ENCODE measurements around the gene GPR50.

The GPR50 gene

DNA sequence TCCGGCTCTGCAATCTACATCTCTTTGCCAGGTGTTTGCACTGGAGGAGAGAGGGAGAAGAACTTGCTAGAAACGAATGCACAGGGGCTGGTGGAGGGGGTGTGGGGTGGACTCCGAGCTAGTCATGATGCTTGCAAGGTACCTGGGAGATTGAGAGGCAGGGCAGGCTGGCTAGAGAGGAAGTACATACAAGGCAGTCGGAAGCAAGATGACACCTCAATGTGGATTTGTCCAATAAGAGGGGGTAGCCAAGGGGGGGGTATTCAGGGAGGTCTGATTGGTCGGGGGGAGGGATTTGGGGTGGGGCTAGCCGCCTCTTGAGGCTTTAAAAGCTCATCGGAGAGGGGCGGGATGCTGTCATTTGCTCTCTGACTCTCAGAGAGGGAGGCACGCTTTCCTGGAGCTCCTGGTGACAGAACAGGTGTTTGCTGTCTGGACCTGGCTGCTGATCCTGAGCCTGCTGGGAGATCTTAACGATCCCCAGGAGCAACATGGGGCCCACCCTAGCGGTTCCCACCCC is at the start of gene GPR50:
Gene GPR50, plus strand, starts transcription at position 354 of the 520 bp plus-strand sequence. Its CDS starts 138 bp downstream, at position 492.
- Mint-ChIP-seq H3K4me1 (peaks cover 4% of the 10 kb centered on the region), H3K27me3 (peaks cover 22% of the 10 kb centered on the region), H3K27ac (no peak within 1 kb of the TSS), H3K4me3 (peak within 1 kb of the TSS; percentile 29), H3K36me3 (no peaks in the 10 kb centered on the region), H3K9me3 (no peaks in the 10 kb centered on the region)
- no peak for ATAC-seq (ENCODE audit: low read depth)
- no peak for DNase-seq (ENCODE audit: low spot score in 2 of 2)

DNA sequence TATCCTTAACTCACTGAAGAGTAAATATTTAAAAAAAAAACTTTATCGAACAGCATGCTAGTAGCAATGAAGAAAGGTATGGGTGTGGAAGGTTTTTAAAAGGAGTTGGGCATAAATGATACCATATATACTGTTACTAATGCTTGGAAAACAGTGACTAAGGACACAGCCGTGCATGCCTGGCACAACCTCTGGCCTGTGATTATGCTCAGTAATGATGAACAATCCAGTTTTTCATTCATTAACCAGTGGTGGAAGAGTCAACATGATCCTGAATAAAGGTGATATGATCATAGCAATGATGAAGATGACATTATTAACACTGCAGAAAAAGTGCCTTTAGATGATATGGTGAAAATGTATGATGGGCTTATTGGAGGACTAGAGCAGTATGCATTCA is 43.9 kb upstream of the GPR50 start:
- Mint-ChIP-seq H3K4me1 (no peaks in the 10 kb centered on the region), H3K27me3 (no peaks in the 10 kb centered on the region), H3K36me3 (no peaks in the 10 kb centered on the region), H3K4me3 (no peak overlapping the region), H3K27ac (no peak overlapping the region), H3K9me3 (no peaks in the 10 kb centered on the region)
- ATAC-seq (ENCODE audit: low read depth) (no peak), DNase-seq (ENCODE audit: low spot score in 2 of 2) (no peak)

DNA sequence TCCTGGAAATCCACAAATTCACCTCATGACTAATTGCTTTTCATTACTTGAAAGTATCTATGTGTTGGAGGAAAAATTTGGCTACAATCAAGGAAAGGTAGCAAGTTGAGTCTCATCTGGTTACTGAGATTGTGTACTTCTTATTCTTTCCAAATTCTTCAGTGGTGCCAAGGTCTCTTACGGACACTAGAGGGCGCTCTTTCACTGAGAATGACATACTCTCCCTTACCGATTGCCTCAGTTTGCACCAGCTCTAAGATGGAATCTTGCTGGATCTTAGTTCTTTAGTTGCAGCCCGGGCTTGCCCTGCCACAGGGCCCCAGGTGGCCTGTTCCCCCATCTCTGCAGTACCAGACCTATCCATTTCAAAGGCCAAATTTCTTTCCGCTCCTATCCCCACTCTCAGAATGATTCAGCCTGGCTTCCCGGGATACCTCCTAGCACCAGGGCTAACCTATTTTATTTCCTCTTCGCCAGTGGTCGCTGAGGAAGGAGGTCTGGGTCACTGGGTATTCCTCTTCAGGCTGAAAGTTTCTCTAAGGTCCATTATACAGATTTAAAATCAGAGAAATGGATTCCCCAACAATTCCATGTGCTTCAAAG is 24.6 kb upstream of the GPR50 start:
- H3K4me1 Mint-ChIP-seq, result no peaks in the 10 kb centered on the region
- DNase-seq (ENCODE audit: low spot score in 2 of 2) (peak; percentile 10 to 16), ATAC-seq (ENCODE audit: low read depth) (no peak)
- no peaks in the 10 kb centered on the region for H3K9me3 Mint-ChIP-seq
- H3K36me3 Mint-ChIP-seq, result no peaks in the 10 kb centered on the region
- H3K4me3 Mint-ChIP-seq, result no peak overlapping the region
- H3K27ac Mint-ChIP-seq, result no peak overlapping the region
- H3K27me3 Mint-ChIP-seq, result peaks cover 4% of the 10 kb centered on the region

DNA sequence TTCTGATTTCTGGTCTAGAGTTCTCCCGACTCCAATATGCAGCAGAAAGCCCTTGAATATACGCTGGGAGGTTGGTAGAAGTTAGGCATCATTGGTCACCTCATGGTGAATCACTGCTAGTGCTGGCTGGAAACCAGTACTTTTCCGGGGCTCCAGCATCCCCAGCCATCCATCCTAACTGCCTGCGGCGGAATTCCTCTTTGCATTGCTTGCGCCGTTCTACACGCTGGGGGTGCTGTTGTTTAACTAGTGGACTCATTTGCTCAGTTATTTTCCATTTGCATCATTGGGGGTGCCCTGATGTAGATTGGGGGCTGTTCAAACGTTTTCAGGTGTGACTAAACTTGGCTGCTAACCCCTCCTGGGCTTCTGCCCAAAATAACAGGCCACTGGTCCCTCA is 23.3 kb upstream of the GPR50 start:
- H3K27me3 Mint-ChIP-seq, result peaks cover 4% of the 10 kb centered on the region
- DNase-seq (ENCODE audit: low spot score in 2 of 2) (no peak), ATAC-seq (ENCODE audit: low read depth) (no peak)
- no peak overlapping the region for H3K4me3 Mint-ChIP-seq
- no peaks in the 10 kb centered on the region for H3K4me1 Mint-ChIP-seq
- no peaks in the 10 kb centered on the region for H3K9me3 Mint-ChIP-seq
- no peaks in the 10 kb centered on the region for H3K36me3 Mint-ChIP-seq
- H3K27ac Mint-ChIP-seq, result no peak overlapping the region

DNA sequence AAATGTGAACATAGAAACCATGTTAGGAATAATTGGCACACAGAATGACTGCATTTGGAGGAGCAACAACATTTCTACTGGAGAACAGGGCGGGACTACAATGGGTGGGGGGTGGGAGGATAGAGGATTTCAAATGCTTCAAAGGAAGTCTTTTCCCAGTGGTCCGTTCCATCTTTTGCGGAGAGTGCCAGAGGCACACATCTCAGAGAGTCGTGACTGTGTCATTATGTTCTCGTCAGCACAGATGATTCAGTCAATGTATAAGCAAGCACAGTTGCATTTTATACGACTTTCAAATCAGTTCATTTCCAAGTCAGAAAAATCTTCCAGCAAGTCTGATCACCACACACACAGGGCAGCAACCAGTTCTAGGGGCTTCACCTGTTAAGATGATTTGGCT is 22.7 kb upstream of the GPR50 start:
- Mint-ChIP-seq H3K4me1 (no peaks in the 10 kb centered on the region), H3K9me3 (no peaks in the 10 kb centered on the region), H3K27me3 (peaks cover 4% of the 10 kb centered on the region), H3K27ac (no peak overlapping the region), H3K36me3 (no peaks in the 10 kb centered on the region), H3K4me3 (no peak overlapping the region)
- ATAC-seq (ENCODE audit: low read depth), result no peak
- no peak for DNase-seq (ENCODE audit: low spot score in 2 of 2)

DNA sequence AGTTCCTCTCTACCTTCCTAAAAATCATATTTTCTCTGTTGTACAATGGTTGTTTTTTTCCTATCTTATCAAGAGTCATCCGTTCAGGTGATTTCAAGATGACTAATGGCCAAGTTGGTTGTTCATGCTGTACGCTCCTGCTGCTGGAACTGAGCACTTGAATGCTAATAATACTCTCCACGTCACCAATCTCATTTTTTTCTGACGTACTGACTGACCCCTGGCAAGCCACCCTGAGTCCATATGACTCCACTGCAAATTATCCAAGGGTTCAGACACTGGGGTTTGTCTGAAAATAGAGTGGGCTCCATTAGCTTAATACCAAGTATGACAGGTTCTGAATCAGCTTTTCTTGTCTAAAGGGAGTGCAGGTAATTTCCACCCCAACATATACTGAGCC is 21.1 kb upstream of the GPR50 start:
- no peak overlapping the region for H3K27ac Mint-ChIP-seq
- no peaks in the 10 kb centered on the region for H3K36me3 Mint-ChIP-seq
- no peak for DNase-seq (ENCODE audit: low spot score in 2 of 2)
- ATAC-seq (ENCODE audit: low read depth), result no peak
- H3K4me3 Mint-ChIP-seq, result no peak overlapping the region
- peaks cover 2% of the 10 kb centered on the region for H3K27me3 Mint-ChIP-seq
- H3K4me1 Mint-ChIP-seq, result no peaks in the 10 kb centered on the region
- peaks cover 2% of the 10 kb centered on the region for H3K9me3 Mint-ChIP-seq

DNA sequence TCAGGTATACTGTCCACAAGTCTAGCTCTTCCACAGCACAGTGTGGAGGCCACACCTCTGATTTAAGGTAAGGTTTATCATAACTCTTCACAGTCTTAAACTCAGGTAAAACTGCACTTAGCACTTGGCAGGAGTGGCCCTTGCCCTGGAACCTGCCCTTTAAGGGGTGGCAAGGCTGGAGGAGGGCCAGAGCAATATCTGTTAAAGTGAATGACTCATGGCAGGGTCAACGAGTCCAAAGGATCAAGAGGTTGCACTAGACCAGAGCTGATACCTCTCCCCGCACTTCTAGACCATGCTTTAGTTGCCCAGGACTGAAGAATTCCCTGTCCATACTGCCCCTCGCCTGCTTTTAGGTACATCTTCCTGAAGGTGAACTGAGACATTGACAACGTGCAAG is 14.7 kb upstream of the GPR50 start:
- Mint-ChIP-seq H3K27me3 (peaks cover 9% of the 10 kb centered on the region), H3K4me1 (no peaks in the 10 kb centered on the region), H3K27ac (no peak overlapping the region), H3K36me3 (no peaks in the 10 kb centered on the region), H3K9me3 (peaks cover 2% of the 10 kb centered on the region), H3K4me3 (no peak overlapping the region)
- no peak for DNase-seq (ENCODE audit: low spot score in 2 of 2)
- no peak for ATAC-seq (ENCODE audit: low read depth)

DNA sequence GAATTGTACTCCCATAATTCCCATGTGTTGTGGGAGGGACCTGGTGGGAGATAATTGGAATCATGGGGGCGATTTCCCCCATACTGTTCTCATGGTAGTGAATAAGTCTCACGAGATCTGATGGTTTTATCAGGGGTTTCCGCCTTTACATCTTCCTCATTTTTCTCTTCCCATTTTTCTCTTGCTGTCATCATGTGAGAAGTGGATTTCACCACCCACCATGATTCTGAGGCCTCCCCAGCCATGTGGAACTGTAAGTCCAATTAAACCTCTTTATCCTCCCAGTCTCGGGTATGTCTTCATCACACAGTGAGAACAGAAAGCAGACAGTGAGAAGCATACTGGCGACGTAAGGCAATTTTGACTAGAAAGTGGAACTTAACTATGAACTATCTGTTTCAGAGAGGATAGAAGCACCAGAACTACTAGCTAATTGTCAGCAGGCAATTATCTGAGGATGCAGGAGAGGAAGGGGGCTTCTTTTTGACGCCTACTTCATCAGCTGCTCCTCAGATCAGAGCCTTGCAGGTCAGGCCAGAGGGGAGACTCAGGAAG is 8.5 kb upstream of the GPR50 start:
- Mint-ChIP-seq H3K27ac (no peak overlapping the region), H3K36me3 (no peaks in the 10 kb centered on the region), H3K4me3 (no peak overlapping the region), H3K4me1 (no peaks in the 10 kb centered on the region), H3K27me3 (peaks cover 4% of the 10 kb centered on the region), H3K9me3 (no peaks in the 10 kb centered on the region)
- DNase-seq (ENCODE audit: low spot score in 2 of 2), result no peak
- no peak for ATAC-seq (ENCODE audit: low read depth)

DNA sequence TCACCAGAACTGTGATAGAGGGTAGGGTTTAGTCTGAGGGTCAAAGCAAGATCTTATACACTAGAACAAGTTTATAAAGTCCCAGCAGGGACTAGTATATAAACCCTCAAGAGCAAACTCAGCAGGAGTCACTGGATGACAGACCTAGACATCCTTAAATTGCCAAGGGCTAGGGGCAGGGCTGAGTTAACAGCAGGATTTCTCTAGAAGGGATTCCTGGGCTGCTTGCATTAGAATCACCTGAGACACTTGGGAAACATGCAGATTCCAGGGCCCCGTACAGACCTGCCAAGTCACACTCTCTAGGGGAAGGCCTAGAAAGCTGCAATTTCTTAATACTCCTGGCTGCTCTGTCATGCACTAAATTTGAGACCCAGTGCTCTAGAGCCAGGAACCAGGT is 6.6 kb upstream of the GPR50 start:
- Mint-ChIP-seq H3K27me3 (peaks cover 2% of the 10 kb centered on the region), H3K4me3 (no peak overlapping the region), H3K4me1 (no peaks in the 10 kb centered on the region), H3K27ac (no peak overlapping the region), H3K36me3 (no peaks in the 10 kb centered on the region), H3K9me3 (no peaks in the 10 kb centered on the region)
- no peak for ATAC-seq (ENCODE audit: low read depth)
- DNase-seq (ENCODE audit: low spot score in 2 of 2), result no peak

DNA sequence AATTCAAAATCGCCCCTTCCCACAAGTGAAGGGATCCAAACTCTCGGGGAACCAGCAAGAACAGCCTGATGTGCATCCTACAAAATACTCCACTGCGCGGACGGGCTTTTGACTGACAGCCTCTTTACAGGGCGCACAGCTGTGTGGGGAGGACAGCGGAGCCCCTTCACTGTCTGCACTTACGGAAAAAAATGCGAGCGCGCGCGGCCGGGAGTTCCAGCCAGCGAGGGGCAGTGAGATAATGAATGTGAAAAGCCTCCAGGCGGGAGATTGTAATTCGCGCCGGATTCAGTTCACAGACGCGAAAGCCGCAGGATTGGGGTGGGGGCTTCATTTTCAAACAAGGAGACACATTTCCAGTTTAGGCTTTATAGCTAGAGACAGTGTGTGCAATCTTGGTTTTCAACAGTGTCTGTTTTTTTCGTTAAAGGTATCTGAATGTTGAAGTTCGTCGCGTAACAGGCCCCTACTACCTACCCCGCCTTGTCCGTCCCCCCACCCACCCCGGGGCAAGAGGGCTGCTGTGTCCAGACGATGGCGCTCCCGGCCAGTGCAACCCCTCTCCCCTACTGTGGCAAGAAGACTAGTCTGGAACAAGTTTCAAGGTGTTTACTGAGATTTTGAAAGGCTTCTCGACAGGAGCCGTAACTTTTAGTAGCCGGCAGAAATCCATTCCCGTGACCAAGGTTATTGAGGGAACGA is 1.7 kb upstream of the GPR50 start:
- Mint-ChIP-seq H3K36me3 (no peaks in the 10 kb centered on the region), H3K4me3 (no peak overlapping the region), H3K27me3 (peaks cover 7% of the 10 kb centered on the region), H3K27ac (no peak overlapping the region), H3K9me3 (no peaks in the 10 kb centered on the region), H3K4me1 (peaks cover 4% of the 10 kb centered on the region)
- no peak for ATAC-seq (ENCODE audit: low read depth)
- DNase-seq (ENCODE audit: low spot score in 2 of 2), result no peak

DNA sequence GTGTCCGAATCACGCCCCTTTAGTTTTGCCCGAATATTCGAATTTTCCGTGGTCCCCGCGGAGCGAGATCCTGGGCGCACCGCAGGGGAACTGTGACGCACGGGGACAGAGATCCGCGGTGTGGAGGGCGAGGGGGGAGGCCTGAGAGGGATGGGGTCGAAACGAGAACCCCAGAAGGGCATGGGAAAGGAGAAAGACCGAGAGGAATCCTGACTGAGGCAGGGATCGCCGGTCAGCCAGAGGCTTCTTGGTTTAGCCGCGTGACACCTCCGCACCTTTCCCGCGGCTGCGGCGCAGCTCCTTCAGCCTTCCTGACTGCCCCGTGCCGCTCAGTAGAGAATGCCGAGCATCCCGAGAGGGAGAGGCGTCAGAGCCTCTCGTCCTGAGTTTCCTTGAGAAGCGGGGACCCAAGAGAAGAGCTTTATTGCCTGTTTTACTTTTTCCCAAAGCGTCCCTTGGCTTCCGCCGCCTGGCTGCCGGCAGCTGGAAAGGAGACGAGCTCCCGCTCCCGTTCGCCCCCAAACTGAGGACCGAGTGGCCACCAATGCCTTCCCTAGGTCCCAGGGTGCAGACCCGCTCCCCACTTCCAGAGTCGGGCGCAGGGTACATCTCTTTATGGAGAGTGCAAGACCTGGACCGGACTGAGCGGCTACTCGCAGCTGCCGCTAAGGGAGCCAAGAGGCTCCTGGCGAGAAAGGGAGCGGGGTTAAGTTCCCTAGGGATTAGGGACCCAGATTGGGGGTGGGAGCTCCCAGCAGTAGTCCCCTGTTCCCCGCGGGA is 911 bp upstream of the GPR50 start:
- no peaks in the 10 kb centered on the region for H3K36me3 Mint-ChIP-seq
- H3K27me3 Mint-ChIP-seq, result peaks cover 14% of the 10 kb centered on the region
- no peak for ATAC-seq (ENCODE audit: low read depth)
- H3K4me3 Mint-ChIP-seq, result no peak overlapping the region
- no peaks in the 10 kb centered on the region for H3K9me3 Mint-ChIP-seq
- H3K27ac Mint-ChIP-seq, result no peak overlapping the region
- H3K4me1 Mint-ChIP-seq, result peaks cover 4% of the 10 kb centered on the region
- no peak for DNase-seq (ENCODE audit: low spot score in 2 of 2)

DNA sequence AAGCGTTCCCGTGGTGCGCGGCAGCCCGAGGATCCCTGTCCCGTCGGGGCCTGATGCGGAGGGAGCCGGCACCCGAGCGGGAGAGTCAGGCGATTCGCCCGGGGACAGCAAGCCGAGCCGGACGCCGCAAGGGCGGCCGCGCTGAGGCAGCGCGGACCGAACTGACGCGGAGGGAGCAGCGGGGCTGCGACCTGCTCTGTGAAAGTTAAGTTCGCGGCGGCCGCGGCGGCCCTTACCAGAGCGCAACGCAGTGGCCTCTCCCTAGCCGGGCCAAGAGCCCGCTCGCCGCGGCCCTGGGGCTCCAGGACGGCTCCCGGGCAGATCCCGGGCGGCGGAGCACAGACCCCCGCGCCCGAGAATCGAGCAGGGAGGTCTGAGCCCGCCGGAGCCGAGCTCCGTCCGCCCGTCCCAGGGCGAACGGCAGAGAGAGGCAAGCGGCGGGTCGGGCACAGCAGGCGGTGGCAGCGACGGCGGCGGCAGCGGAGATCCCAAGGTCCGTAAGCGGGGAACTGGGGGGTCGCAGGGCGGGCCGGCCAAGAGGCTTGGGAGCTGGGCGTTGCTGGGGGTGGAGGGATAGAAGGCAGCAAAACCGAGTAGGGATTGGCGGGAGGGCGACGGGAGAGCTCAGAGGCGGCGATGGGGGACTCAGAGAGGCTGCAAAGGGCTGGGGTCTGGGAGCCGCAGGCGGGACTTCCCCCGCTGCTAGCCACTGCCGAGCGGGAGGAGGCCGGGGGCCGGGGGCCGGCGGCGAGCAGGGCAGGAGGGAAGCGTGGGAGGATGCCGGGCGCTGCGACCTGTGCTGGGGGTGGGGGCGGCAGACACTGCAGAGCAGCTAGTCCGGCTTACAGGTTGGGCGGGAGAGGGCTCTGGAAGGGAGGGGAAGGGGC is 1.0 kb downstream of the GPR50 start:
- H3K27ac Mint-ChIP-seq, result no peak overlapping the region
- ATAC-seq (ENCODE audit: low read depth) (no peak), DNase-seq (ENCODE audit: low spot score in 2 of 2) (no peak)
- H3K9me3 Mint-ChIP-seq, result no peaks in the 10 kb centered on the region
- H3K36me3 Mint-ChIP-seq, result no peaks in the 10 kb centered on the region
- peaks cover 27% of the 10 kb centered on the region for H3K27me3 Mint-ChIP-seq
- peaks cover 4% of the 10 kb centered on the region for H3K4me1 Mint-ChIP-seq
- H3K4me3 Mint-ChIP-seq, result no peak overlapping the region

DNA sequence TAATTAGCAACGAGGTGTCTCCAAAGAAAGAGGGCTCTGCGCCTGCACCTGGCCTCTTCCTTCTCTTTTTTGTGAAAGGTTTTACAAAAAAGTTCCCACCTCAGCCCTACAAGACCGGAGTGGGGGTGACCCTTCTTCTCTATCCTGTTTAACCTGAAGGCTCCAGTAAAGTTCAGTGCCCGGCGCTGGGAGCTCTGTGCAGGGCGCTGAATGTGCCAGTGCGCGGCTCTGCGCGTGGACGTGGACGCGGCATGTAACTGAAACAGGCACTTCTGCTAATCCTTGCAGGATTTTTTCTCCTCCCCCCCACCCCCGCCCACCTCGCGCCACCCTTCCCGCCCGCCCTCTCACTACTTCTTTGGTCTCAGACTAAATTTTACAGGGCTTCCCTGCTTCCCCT is 2.4 kb downstream of the GPR50 start:
- H3K27me3 Mint-ChIP-seq, result peaks cover 27% of the 10 kb centered on the region
- no peak overlapping the region for H3K27ac Mint-ChIP-seq
- ATAC-seq (ENCODE audit: low read depth), result no peak
- H3K36me3 Mint-ChIP-seq, result no peaks in the 10 kb centered on the region
- DNase-seq (ENCODE audit: low spot score in 2 of 2), result no peak
- no peaks in the 10 kb centered on the region for H3K9me3 Mint-ChIP-seq
- peaks cover 4% of the 10 kb centered on the region for H3K4me1 Mint-ChIP-seq
- H3K4me3 Mint-ChIP-seq, result peak overlapping the region; percentile 37

Measured in memory B cell (primary cell).